Epithelial cell of prostate (primary cell): ENCODE results near the gene RSPH1.

Experiments
- DNase-seq: peaks from one replicate; pipeline ENCODE4 v3.0.0-alpha.2; 2011; ENCODE audit warnings: low read depth, low spot score
- H3K27ac ChIP-seq: fragments of 450-650 bp; 2 replicates; pipeline ENCODE4 v1.5.1; 2017; ENCODE audit warnings: mild to moderate bottlenecking

RSPH1 gene

DNA sequence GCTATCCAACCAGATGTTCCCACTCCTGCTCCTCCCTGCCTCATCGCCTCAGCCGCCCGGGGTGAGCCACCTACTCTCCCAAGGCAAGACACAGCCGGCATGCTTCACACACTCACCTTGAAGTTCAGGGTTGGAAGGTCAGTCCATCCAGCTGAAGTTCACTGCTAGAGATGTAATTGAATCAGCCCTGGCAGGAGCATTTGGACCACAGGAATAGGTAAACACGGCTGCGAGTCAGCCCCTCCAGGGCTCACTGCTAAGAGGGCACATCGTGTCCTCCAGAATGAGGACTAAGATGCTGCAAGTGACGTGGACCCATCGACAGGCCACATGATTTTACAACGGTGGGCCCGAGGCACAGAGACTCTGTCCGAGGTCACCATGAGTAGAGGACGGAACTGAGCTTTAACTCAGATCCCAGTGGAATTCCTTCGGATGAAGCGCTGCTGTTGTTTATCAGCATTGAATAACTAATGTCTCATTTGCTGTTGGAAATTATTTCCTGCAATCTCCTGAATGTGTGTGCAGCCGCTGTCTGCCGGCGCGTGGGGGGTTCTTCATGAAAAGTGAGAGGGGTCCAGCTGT, 41.9 kb downstream of the RSPH1 start:
- H3K27ac ChIP-seq: no peak overlapping the region
- DNase-seq: no peak

DNA sequence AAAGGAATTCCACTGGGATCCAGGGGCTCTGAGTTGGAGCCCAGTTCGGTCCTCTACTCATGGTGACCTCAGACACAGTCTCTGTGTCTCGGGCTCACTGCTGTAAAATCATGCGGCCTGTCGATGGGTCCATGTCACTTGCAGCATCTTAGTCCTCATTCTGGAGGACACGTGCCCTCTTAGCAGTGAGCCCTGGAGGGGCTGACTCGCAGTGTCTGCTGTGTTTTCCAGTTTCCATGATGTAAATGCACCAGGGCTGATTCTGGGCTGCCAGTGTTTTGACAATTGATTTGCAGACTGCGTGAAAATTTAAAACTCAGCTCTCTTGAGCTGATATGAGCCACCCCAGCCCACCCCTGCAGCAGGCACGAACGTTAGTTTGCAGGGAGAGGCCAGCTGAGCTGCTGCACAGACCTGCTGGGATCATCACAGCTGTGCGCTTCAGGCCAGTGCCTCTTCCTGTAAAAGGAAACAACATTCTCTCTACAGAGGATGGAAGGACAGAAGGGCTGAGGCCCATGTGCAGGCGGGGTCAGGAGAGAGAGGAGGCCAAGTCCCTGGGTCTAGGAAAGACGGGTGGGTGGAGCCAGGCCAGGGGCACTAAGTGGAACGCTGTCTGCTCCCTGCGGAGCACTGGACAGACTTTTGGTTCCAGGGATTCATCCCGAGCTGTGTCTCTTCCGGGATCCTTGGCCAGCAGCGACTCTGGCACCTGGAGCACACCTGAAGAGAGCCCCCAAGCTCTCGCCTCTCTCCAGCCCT, 42.6 kb downstream of the RSPH1 start:
- no peak for DNase-seq
- no peak overlapping the region for H3K27ac ChIP-seq

DNA sequence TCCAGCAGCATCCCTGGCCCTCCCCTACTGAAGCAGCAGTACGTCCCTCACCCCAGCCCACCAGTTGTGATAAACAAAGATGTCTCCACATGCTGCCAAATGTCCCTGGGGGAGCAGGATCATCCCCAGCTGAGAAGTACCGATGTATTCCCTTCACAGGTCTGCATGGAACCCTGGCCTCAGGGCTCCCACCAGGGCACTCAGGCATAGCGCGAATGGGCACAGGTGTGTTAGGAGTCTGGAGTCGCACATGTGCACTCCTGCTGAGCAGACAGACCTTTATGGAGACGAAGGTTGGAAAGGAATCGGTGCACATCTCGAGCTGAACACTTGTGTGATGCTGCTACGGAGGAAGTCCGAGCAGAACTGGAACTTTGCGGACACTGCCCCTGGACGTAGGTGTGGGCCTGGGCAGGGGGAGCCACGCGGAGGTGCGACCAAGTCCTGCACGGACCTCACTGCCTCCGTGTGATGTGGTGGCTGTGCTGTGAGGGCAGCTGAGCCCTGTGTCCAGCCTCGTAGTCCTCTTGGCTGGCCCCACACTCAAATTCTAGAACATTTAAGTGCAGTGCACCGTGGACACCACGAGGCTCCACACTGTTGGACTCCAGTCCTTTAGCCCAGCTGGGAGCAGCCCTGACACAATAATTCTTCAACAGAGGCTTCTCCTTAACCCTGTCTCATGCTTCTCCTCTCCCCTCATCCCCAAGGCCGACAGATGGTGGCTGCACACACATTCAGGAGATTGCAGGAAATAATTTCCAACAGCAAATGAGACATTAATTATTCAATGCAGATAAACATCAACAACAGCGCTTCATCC, 43.4 kb downstream of the RSPH1 start:
- no peak overlapping the region for H3K27ac ChIP-seq
- no peak for DNase-seq

DNA sequence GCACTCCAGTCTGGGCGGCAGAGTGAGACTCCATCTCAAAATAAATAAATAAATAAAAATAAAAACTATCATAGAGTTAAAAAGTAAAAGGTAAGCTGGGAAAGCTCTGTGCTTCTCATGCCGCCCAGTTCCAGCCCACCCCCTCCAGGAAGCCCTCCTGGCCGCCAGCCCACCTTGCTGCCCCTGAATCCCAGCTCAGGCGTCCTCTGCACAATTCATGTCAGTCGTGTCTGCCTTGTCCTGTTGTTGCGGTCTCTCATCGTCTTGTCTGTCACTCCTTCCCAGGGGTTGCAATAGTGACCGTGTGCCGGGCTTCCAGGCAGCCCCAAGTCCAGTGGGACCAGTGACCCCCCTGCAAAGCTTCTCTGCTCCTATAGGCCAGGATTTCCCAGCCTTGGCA, 44.1 kb downstream of the RSPH1 start:
- no peak for DNase-seq
- H3K27ac ChIP-seq: no peak overlapping the region

DNA sequence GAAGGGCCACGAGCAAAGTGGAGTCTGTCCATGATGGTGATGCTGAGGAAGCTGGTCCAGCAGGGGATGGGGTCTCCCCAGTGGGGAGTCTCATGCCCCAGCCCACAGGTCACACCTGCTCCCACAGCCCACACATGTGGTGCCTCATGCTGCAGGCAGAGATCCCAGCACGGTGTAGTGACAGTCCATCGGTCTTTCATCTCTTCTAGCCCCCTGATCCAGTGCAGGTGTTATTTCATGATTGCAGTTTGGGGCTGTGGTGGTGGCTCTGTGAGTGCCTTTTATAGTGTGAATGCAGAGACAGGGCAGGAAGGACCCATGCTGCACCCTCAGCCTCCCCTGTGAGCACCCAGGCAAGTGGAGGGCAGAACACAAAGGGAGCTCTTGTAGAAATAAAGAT, 47.3 kb downstream of the RSPH1 start:
- DNase-seq: no peak
- no peak overlapping the region for H3K27ac ChIP-seq

DNA sequence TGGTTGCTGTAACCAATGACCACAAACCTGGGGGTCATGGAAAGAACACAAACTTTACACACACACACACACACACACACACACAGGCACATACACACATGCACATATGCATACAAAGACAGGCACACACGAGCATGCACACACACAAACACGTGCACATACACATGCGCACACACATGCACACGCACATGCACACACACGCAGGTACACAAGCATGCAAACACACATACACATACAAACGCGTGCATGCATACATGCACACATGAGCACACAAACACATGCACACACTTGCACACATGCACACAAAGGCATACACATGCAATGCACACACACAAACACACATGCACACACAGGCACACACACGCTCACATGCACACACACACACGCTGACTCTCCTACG, 48.3 kb downstream of the RSPH1 start:
- DNase-seq: no peak

DNA sequence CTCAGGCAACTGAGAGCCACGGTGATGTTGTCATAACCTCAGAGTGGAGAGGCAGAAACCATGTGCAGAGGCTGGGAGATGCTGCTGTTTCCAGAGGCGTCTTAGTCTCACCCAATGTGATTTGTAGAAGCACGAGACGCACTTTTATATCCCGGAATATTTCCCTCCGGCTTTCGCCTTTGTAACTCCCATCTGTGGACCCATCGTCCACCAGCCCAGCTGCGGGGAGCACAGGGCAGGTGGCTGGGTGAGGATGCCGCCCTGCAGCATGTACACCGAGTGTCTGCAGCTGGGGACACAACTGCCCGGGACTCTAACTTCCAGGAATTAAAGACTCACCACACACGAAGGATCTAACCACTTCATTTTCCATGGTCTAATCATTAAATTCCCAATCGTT, 48.8 kb downstream of the RSPH1 start:
- H3K27ac ChIP-seq: no peak overlapping the region
- no peak for DNase-seq

More for the DNA sequence above, 48.3 kb downstream of the RSPH1 start:
- H3K27ac ChIP-seq: no peak overlapping the region

DNA sequence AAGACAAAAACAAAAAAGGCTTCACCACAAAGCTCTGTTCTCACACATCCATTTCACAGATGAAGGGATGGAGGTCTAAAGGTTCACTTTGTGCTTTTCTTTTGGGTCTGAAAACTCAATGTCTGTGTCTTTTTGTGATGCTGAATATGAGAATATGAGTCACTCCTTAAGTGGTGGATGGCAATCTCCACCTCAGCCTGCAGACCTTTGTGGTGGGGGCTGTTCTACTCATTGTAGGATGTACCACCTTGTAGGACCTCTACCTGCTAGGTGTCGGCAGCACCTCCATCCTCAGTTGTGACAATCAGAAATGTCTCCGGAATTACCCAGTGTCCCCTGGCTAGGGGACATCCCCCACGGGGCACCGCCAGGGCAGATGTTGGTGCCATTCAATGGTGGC, 49.5 kb downstream of the RSPH1 start:
- no peak for DNase-seq
- H3K27ac ChIP-seq: no peak overlapping the region

DNA sequence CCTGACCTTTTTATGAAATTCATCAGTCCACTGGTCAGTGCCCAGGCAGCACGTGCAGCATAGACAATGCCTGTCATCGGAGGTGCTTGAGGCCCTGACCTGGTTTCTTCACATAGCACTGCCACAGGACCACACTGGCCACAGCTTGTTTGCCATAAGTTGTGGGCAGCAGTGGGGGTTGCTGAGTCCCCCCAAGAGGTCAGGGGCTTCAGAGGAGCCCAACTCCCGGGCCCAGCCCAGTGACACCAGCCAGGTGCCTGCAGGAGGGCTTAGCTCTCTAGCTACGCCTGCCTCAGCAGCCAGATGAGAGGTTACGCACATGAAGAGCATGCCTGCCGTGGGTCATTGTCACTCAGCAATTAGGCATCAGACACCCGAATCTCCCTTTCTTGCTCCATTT, 50.7 kb downstream of the RSPH1 start:
- no peak for DNase-seq

DNA sequence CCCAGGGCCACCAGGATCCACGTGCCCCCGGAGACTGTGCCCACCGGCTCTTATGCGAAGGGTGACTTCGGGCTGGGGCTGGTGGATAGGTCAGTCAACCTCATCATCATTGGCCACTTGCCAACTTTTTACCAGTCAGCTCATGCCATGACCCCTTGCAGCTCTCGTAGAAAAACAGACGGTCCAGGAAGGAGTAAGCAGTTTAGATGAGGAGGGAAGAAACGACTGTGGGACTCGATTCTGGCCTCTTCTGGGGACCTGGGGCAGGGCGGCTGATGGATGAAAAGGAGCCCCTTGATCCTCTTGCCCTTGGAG, 51.3 kb downstream of the RSPH1 start:
- DNase-seq: no peak
- H3K27ac ChIP-seq: no peak overlapping the region

More for the DNA sequence above, 50.7 kb downstream of the RSPH1 start:
- H3K27ac ChIP-seq: no peak overlapping the region

GRCh38 chr21:42443876-42444744, 51.9 kb downstream of the RSPH1 start:
- no peak for DNase-seq
- H3K27ac ChIP-seq: no peak overlapping the region

DNA sequence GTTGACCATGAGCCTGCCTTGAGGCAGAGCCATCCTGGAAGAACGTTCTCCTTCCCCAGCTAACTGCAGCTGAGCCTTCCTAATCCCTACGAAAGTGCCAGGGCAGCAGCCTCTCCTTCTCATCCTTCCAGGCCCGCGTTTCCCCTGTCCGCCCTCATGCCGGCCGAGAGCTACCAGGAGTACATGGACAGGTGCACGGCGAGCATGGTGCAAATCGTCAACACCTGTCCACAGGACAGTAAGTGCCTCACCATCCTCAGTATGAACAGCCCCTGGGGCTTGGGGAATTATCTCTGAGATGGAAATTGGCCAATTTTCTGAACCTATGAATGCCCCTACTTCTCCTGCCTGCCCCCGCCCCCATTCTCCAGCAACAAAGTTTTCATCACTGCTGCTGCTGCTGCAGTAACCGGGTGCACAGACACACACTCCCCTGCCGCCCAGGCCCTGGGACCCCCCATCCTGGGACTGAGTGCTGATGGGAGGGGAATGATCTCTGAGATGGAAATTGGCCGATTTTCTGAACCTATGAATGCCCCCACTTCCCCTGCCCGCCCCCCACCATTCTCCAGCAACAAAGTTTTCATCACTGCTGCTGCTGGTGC, 52.7 kb downstream of the RSPH1 start:
- H3K27ac ChIP-seq: no peak overlapping the region
- no peak for DNase-seq

- no peak for DNase-seq
Observed at GRCh38 chr21:42441963-42442362, 54.1 kb downstream of the RSPH1 start.

DNA sequence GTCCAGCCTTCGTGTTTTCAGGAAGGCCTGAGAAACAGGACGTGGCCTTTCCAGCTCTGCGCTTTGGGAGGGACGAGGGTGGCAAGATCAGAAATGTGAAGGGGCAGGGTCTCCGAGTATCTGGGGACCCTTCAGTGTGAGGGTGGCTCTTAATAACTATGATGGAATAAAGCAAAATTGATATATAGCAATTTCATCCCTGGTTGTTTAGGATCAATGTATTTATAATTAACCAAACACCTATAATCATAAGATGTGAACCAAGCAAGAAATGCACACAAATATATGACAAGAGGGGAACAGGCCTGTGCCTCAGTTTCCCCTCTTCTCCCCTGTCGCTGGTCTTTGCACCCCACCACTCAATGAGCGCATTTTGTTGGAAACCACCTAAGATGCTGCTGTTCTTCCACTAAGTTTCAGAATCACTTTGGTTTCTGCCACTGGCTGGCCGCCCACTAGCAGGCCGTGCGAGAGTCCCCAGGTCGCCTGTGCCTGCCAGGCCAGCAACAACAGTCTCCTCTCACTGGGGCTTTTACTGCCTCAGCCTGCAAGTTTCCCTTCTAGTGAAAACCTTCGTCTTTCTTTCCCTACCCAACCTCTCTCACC, 55.7 kb downstream of the RSPH1 start:
- DNase-seq: no peak
- H3K27ac ChIP-seq: no peak overlapping the region

More at GRCh38 chr21:42441963-42442362, 54.1 kb downstream of the RSPH1 start:
- no peak overlapping the region for H3K27ac ChIP-seq

GRCh38 chr21:42439284-42440186, 56.5 kb downstream of the RSPH1 start:
- no peak for DNase-seq

DNA sequence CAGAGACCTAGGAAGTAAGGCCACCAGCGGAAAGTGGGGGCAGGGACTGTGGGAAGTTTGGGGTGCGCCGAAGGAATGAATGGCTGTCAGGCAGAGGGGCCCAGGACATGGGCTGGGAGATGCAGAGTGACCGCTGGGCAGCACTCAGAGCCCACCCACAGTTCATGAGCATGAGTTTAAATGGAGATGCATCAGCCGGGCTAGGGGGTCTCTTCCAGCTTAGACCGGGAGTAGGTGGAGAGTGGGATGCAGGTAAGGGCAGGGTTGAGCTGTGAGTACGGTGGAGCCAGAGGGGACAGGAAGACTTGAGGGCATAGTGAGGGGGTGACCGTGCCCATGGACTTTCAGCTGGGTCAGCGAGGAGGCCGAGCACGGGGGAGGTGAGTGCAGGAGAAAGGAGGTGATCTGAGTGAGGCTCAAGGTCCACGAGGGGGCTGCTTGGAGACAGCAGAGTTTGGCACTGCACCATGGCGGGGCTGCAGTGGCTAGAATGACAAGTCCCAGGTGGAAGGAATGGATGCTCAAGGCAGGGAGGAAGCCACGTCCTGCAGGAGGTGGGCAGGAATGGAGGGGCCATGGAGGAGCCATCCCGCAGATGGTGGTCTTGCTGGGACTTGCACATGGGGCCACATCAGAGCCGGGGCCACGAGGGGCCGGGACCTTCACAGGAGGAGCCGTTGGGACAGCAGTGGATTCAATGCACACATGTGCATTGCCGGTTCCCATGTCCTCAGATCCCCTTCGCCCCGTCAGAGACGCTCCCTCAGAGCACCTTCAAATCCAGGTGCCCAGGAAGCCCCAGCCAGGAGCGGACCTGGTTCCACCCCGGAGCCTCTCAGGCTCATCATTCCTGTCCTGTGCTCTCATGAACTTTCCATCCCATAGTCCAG, 57.5 kb downstream of the RSPH1 start:
- H3K27ac ChIP-seq: no peak overlapping the region
- DNase-seq: no peak

More at GRCh38 chr21:42439284-42440186, 56.5 kb downstream of the RSPH1 start:
- H3K27ac ChIP-seq: no peak overlapping the region

DNA sequence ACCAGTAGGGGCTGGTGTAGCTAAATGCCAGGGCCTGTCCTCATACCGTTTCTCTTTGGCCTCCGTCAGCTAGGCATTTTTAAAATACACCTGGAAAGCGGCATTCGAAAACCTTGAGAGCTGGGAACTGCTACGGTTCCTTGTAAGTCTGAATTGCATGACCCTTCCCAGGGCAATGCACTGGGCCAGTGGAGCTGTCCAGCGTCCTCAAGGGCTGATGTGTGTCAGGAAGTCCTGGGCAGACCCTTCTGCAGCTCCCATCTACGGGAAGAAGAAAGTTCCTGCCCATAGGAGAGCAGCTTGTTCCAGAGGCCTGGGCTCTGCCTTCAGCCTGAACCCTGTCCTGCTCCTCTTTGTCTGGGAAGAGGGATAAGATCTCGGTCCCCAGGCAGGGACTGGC, 58.2 kb downstream of the RSPH1 start:
- DNase-seq: no peak
- no peak overlapping the region for H3K27ac ChIP-seq

- DNase-seq: no peak
- H3K27ac ChIP-seq: no peak overlapping the region
Observed at GRCh38 chr21:42436914-42437313, 59.1 kb downstream of the RSPH1 start.
